Fibroblast of lung (primary cell): Measurements from ENCODE around the gene NDUFS5. TPM values are rescaled to one million over a fixed set of nuclear protein-coding genes. Genes with fewer than 3 reads are reported as not detected.

Experiments used
- DNase-seq, 2 donors: peaks; one replicate each; pipeline versions ENCODE4 v3.0.0 to v3.0.0-alpha.2; 2010; ENCODE audit warnings: low read depth in 2 of 2
- H2AFZ ChIP-seq: 2 replicates; pipeline ENCODE4 v1.5.1; 2012; ENCODE audit warnings: low read length, control low read depth, inconsistent platforms
- H3K27ac ChIP-seq: 2 replicates; pipeline ENCODE4 v1.5.1; 2011; ENCODE audit warnings: low read length, control low read depth; ENCODE audit not compliant: insufficient read depth
- H3K27me3 ChIP-seq: 2 replicates; pipeline ENCODE4 v1.5.1; 2011; ENCODE audit warnings: mild to moderate bottlenecking, low read length; ENCODE audit not compliant: control insufficient read depth, insufficient read depth
- H3K36me3 ChIP-seq: 2 replicates; pipeline ENCODE4 v1.5.1; 2011; ENCODE audit warnings: low read length; ENCODE audit not compliant: control insufficient read depth, insufficient read depth
- H3K4me1 ChIP-seq: 2 replicates; pipeline ENCODE4 v1.5.1; 2011; ENCODE audit warnings: low read length; ENCODE audit not compliant: control insufficient read depth, insufficient read depth; ENCODE audit errors: extremely low read depth
- H3K4me2 ChIP-seq: 2 replicates; pipeline ENCODE4 v1.5.1; 2011; ENCODE audit warnings: low read length, control low read depth; ENCODE audit not compliant: insufficient read depth; ENCODE audit errors: extremely low read depth
- H3K4me3 ChIP-seq, 4 experiments: fragments of 200-600 bp in 1 of 4; sonication (generic) in 1 of 4; replicated peaks in 1 of 4; 2 replicates each; pipeline ENCODE4 v1.5.1; 2011 to 2016; ENCODE audit warnings: low read length in 4 of 4, low read depth in 3 of 4, mild to moderate bottlenecking in 3 of 4, control low read depth in 2 of 4, inconsistent platforms in 1 of 4, mixed read lengths in 1 of 4; ENCODE audit not compliant: insufficient read depth in 1 of 4; ENCODE audit errors: control extremely low read depth in 1 of 4
- H3K79me2 ChIP-seq: 2 replicates; pipeline ENCODE4 v1.5.1; 2012; ENCODE audit warnings: mild to moderate bottlenecking, low read length, inconsistent platforms; ENCODE audit not compliant: control insufficient read depth, insufficient read depth
- H3K9ac ChIP-seq: 2 replicates; pipeline ENCODE4 v1.5.1; 2011; ENCODE audit warnings: mild to moderate bottlenecking, low read length, control low read depth; ENCODE audit not compliant: insufficient read depth
- H3K9me3 ChIP-seq: 2 replicates; pipeline ENCODE4 v1.5.1; 2012; ENCODE audit warnings: low read depth, low read length; ENCODE audit not compliant: control insufficient read depth, insufficient read depth
- H4K20me1 ChIP-seq: 2 replicates; pipeline ENCODE4 v1.5.1; 2011; ENCODE audit warnings: low read length; ENCODE audit not compliant: control insufficient read depth, insufficient read depth; ENCODE audit errors: extremely low read depth
- CTCF ChIP-seq, 2 donors: IDR thresholded peaks in 1 of 2; conservative IDR thresholded peaks in 1 of 2; 1 replicate in 1 of 2; 2 replicates in 1 of 2; pipeline ENCODE4 v1.5.1; 2011 to 2012; ENCODE audit warnings: low read length in 2 of 2, control low read depth in 1 of 2, inconsistent platforms in 1 of 2, low read depth in 1 of 2, mild to moderate bottlenecking in 1 of 2
- EZH2 ChIP-seq: IDR thresholded peaks from 2 replicates; pipeline ENCODE4 v1.5.1; 2012; ENCODE audit warnings: low read length, control low read depth, mild to moderate bottlenecking; ENCODE audit errors: missing control alignments
- polyA plus RNA-seq, 2 donors: library from polyadenylated mRNA; depleted of rRNA in 1 of 2; stranded (reverse) in 1 of 2; unstranded in 1 of 2; fragments of >200 nt; gene quantifications; 2 replicates each; pipeline ENCODE4 v1.2.1, GENCODE V29; 2011 to 2012; ENCODE audit warnings: missing spikeins in 1 of 2
- total RNA-seq: library from RNA; depleted of rRNA; stranded (reverse); fragments of >200 nt; gene quantifications from 2 replicates; pipeline ENCODE4 v1.2.1, GENCODE V29; 2014

The NDUFS5 gene
- total and polyA plus RNA-seq, 2 donors (not counting 1 experiment from before 2014, with no cell fraction given), result 501 to 572 TPM

- H3K27me3 ChIP-seq, result no peaks in the 10 kb centered on the region
- DNase-seq, result no peak
- H3K9ac ChIP-seq, result no peak overlapping the region
- peaks cover 2% of the 10 kb centered on the region for H3K4me1 ChIP-seq
- H3K36me3 ChIP-seq, result no peaks in the 10 kb centered on the region
- no peak overlapping the region for H3K27ac ChIP-seq
- H2AFZ ChIP-seq, result no peak overlapping the region
- H3K9me3 ChIP-seq, result no peaks in the 10 kb centered on the region
- peaks cover 2% of the 10 kb centered on the region for H4K20me1 ChIP-seq
- peaks cover 38% of the 10 kb centered on the region for H3K79me2 ChIP-seq
- no peak overlapping the region for H3K4me2 ChIP-seq
- no peak overlapping the region for H3K4me3 ChIP-seq
- TF ChIP-seq EZH2 (no peak), CTCF (conservative IDR thresholded peaks at IDR 0.05 in 1 of 2, IDR thresholded peaks at IDR 0.05 in 1 of 2; ENCODE audit: low read depth in 1 of 2, low read length in 2 of 2) (no peak)
Measured at GRCh38 chr1:38989979-38990378, 36.2 kb upstream of the NDUFS5 start.

GRCh38 chr1:38990386-38990737 lies 35.8 kb upstream of the NDUFS5 start:
- Histone ChIP-seq H3K4me1 (peaks cover 2% of the 10 kb centered on the region), H3K27ac (peak overlapping the region; percentile 75), H3K79me2 (peaks cover 42% of the 10 kb centered on the region), H3K4me2 (peak overlapping the region; percentile 89), H3K27me3 (no peaks in the 10 kb centered on the region), H3K36me3 (no peaks in the 10 kb centered on the region), H3K9ac (peak overlapping the region; percentile 51), H3K9me3 (no peaks in the 10 kb centered on the region), H2AFZ (peak overlapping the region; percentile 92), H3K4me3 (peak overlapping the region; percentile 47 to 90 (median 60)), H4K20me1 (peaks cover 2% of the 10 kb centered on the region)
- DNase-seq, result peak; percentile 28 to 29
- TF ChIP-seq CTCF (conservative IDR thresholded peaks at IDR 0.05 in 1 of 2, IDR thresholded peaks at IDR 0.05 in 1 of 2; ENCODE audit: low read depth in 1 of 2, low read length in 2 of 2) (no peak), EZH2 (no peak)

- Histone ChIP-seq H3K79me2 (peaks cover 47% of the 10 kb centered on the region), H3K9me3 (no peaks in the 10 kb centered on the region), H3K4me3 (peak within 1 kb of the TSS; percentile 66 to 94 (median 86)), H3K4me1 (peaks cover 2% of the 10 kb centered on the region), H3K36me3 (no peaks in the 10 kb centered on the region), H3K27me3 (no peaks in the 10 kb centered on the region), H2AFZ (peak within 1 kb of the TSS; percentile 92), H3K9ac (peak within 1 kb of the TSS; percentile 96), H3K4me2 (peak within 1 kb of the TSS; percentile 89), H3K27ac (peak within 1 kb of the TSS; percentile 93), H4K20me1 (peaks cover 2% of the 10 kb centered on the region)
- TF ChIP-seq EZH2 (no peak), CTCF (conservative IDR thresholded peaks at IDR 0.05 in 1 of 2, IDR thresholded peaks at IDR 0.05 in 1 of 2; ENCODE audit: low read depth in 1 of 2, low read length in 2 of 2) (no peak)
- peak; percentile 96 to 98 for DNase-seq
Measured at GRCh38 chr1:38990738-38991637, 35.2 kb upstream of the NDUFS5 start, which contains the start of gene AKIRIN1. Gene AKIRIN1, plus strand, starts transcription at chr1:38991276. Its CDS starts 105 bp downstream, at chr1:38991381.
